HG03045 (cell line): ENCODE measurements around the gene SLC6A2.
"Not testable (repeated sequence)": the region's sequence is repeated elsewhere in the genome, so short reads cannot be mapped to it uniquely, and the experiment has no call there.

Experiments
- ATAC-seq: cut with Tn5 transposase; IDR thresholded peaks from one replicate; pipeline ENCODE4 v1.9.1; 2021; ENCODE audit warnings: mild to moderate bottlenecking, moderate library complexity; ENCODE audit not compliant: unreplicated experiment

The SLC6A2 gene

GRCh38 chr16:55709801-55710200, 54.0 kb downstream of the SLC6A2 start:
- no peak for ATAC-seq

GRCh38 chr16:55710466-55710865, 54.7 kb downstream of the SLC6A2 start:
- ATAC-seq: no peak

GRCh38 chr16:55711959-55712876, 56.4 kb downstream of the SLC6A2 start:
- ATAC-seq: no peak

- ATAC-seq: no peak
Observed at GRCh38 chr16:55713103-55713502, 57.3 kb downstream of the SLC6A2 start.

GRCh38 chr16:55717326-55717725, 61.5 kb downstream of the SLC6A2 start:
- no peak for ATAC-seq

GRCh38 chr16:55725055-55725777, 69.4 kb downstream of the SLC6A2 start:
- ATAC-seq: no peak

- no peak for ATAC-seq
Observed at GRCh38 chr16:55728797-55729196, 73.0 kb downstream of the SLC6A2 start.

- ATAC-seq: no peak
Observed at GRCh38 chr16:55730115-55730514, 74.3 kb downstream of the SLC6A2 start.

- ATAC-seq: no peak
Observed at GRCh38 chr16:55732496-55732895, 76.7 kb downstream of the SLC6A2 start.

GRCh38 chr16:55734665-55735064, 78.9 kb downstream of the SLC6A2 start:
- ATAC-seq: no peak

- ATAC-seq: no peak
Observed at GRCh38 chr16:55735120-55735781, 79.5 kb downstream of the SLC6A2 start.

GRCh38 chr16:55736671-55737070, 80.9 kb downstream of the SLC6A2 start:
- no peak for ATAC-seq

- ATAC-seq: no peak
Observed at GRCh38 chr16:55737318-55737717, 81.5 kb downstream of the SLC6A2 start.

GRCh38 chr16:55737966-55738365, 82.2 kb downstream of the SLC6A2 start:
- ATAC-seq: no peak

- no peak for ATAC-seq
Observed at GRCh38 chr16:55746081-55746480, 90.3 kb downstream of the SLC6A2 start.

- ATAC-seq: no peak
Observed at GRCh38 chr16:55747785-55748184, 92.0 kb downstream of the SLC6A2 start.

- ATAC-seq: not testable (repeated sequence)
Observed at GRCh38 chr16:55752465-55753144, 96.8 kb downstream of the SLC6A2 start.

GRCh38 chr16:55753145-55753631, 97.4 kb downstream of the SLC6A2 start:
- ATAC-seq: not testable (repeated sequence)
